GM06990 (cell line): ENCODE results near the gene PCDHGA7.

Experiments used
- DNase-seq: peaks from one replicate; pipeline ENCODE4 v3.0.0-alpha.2; 2011; ENCODE audit not compliant: insufficient read length; ENCODE audit errors: extremely low read depth
- H3K27me3 ChIP-seq: replicated peaks from 2 replicates; pipeline ENCODE4 v1.6.0; 2011; ENCODE audit warnings: low read length; ENCODE audit not compliant: control insufficient read depth, insufficient read depth
- H3K36me3 ChIP-seq: 2 replicates; pipeline ENCODE4 v1.5.1; 2011; ENCODE audit warnings: low read length; ENCODE audit not compliant: control insufficient read depth, insufficient read depth
- H3K4me3 ChIP-seq: replicated peaks from 2 replicates; pipeline ENCODE4 v1.5.1; 2011; ENCODE audit warnings: low read depth, mild to moderate bottlenecking, control low read depth, low read length
- CTCF ChIP-seq: IDR thresholded peaks from 2 replicates; pipeline ENCODE4 v1.5.1; 2011; ENCODE audit warnings: low read length, control low read depth, mild to moderate bottlenecking, inconsistent platforms; ENCODE audit not compliant: insufficient read depth, poor library complexity, severe bottlenecking

The PCDHGA7 gene

GRCh38 chr5:141355641-141356040 lies 26.9 kb upstream of the PCDHGA7 start:
- H3K4me3 ChIP-seq, result no peak overlapping the region
- H3K36me3 ChIP-seq, result no peaks in the 10 kb centered on the region
- DNase-seq, result no peak
- no peaks in the 10 kb centered on the region for H3K27me3 ChIP-seq
- TF ChIP-seq CTCF, result no peak

GRCh38 chr5:141356133-141356532 lies 26.4 kb upstream of the PCDHGA7 start:
- H3K36me3 ChIP-seq, result no peaks in the 10 kb centered on the region
- no peak for DNase-seq
- no peak for TF ChIP-seq CTCF
- H3K4me3 ChIP-seq, result no peak overlapping the region
- H3K27me3 ChIP-seq, result no peaks in the 10 kb centered on the region

- no peaks in the 10 kb centered on the region for H3K27me3 ChIP-seq
- DNase-seq, result no peak
- TF ChIP-seq CTCF, result no peak
- no peaks in the 10 kb centered on the region for H3K36me3 ChIP-seq
- no peak overlapping the region for H3K4me3 ChIP-seq
Measured at GRCh38 chr5:141356950-141357349, 25.6 kb upstream of the PCDHGA7 start.

- Histone ChIP-seq H3K27me3 (no peaks in the 10 kb centered on the region), H3K36me3 (no peaks in the 10 kb centered on the region), H3K4me3 (peak within 1 kb of the TSS; percentile 77)
- TF ChIP-seq CTCF, result peak; percentile 80
- peak; percentile 41 for DNase-seq
Measured at GRCh38 chr5:141359790-141360426, 22.6 kb upstream of the PCDHGA7 start, which contains the start of gene PCDHGB2. Gene PCDHGB2, plus strand, starts transcription at chr5:141359994. Its CDS starts 142 bp downstream, at chr5:141360136.

- DNase-seq, result no peak
- TF ChIP-seq CTCF, result no peak
- Histone ChIP-seq H3K36me3 (no peaks in the 10 kb centered on the region), H3K27me3 (no peaks in the 10 kb centered on the region), H3K4me3 (peak overlapping the region; percentile 77)
Measured at GRCh38 chr5:141360685-141361084, 21.9 kb upstream of the PCDHGA7 start.

GRCh38 chr5:141362719-141363118 lies 19.8 kb upstream of the PCDHGA7 start:
- H3K36me3 ChIP-seq, result no peaks in the 10 kb centered on the region
- DNase-seq, result no peak
- H3K27me3 ChIP-seq, result no peaks in the 10 kb centered on the region
- no peak for TF ChIP-seq CTCF
- H3K4me3 ChIP-seq, result no peak overlapping the region
